Stimulated activated effector memory CD8-positive, alpha-beta T cell treated with anti-CD3 and anti-CD28 coated beads, Interleukin-12 subunit alpha, Interleukin-12 subunit beta, amount 100 ng/mL, for 72 hours (primary cell): ENCODE data around the gene ZNF804B.
A peak's percentile ranks its signal among the peaks of the same experiment; 100 is the strongest.

ENCODE experiments used
- ATAC-seq: fragments of 150-1000 bp; cut with Tn5 transposase; 2 replicates; pipeline ENCODE4 v1.10.0; 2021
- DNase-seq, 2 donors: peaks; one replicate each; pipeline ENCODE4 v3.0.0; 2021 to 2022; ENCODE audit warnings: low spot score in 2 of 2
- H3K27ac Mint-ChIP-seq: one replicate; pipeline ENCODE4 v1.8.0; 2022; ENCODE audit warnings: mild to moderate bottlenecking, mixed read lengths
- H3K36me3 Mint-ChIP-seq: one replicate; pipeline ENCODE4 v1.8.0; 2022; ENCODE audit warnings: mild to moderate bottlenecking, mixed read lengths
- H3K4me1 Mint-ChIP-seq: one replicate; pipeline ENCODE4 v1.8.0; 2022; ENCODE audit warnings: mixed read lengths
- H3K4me3 Mint-ChIP-seq: one replicate; pipeline ENCODE4 v1.8.0; 2022; ENCODE audit warnings: mild to moderate bottlenecking, mixed read lengths
- H3K9me3 Mint-ChIP-seq: one replicate; pipeline ENCODE4 v1.8.0; 2022; ENCODE audit warnings: mixed read lengths

The ZNF804B gene

DNA sequence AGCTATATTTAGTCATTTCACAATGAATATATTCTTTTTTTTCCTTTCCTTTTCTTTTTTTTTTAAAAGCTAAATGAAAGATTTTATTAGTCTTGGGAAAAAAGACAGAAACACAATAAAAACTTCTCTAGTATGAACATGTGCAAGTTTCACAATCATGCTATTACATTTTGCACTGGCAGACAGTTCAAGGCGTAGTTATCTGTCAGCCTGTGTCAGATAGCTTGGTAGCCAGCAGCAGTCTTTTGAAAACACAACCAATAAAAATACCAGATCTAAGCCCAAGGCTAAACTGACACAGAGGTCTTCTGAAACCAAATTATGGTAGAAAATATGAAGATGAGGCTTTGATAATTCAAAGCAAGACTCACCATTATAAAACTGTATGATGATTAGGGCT, 241.8 kb downstream of the ZNF804B start:
- Mint-ChIP-seq H3K36me3 (no peaks in the 10 kb centered on the region), H3K27ac (no peak overlapping the region), H3K4me3 (no peak overlapping the region), H3K4me1 (peaks cover 16% of the 10 kb centered on the region), H3K9me3 (no peaks in the 10 kb centered on the region)
- ATAC-seq (no peak), DNase-seq (no peak)

DNA sequence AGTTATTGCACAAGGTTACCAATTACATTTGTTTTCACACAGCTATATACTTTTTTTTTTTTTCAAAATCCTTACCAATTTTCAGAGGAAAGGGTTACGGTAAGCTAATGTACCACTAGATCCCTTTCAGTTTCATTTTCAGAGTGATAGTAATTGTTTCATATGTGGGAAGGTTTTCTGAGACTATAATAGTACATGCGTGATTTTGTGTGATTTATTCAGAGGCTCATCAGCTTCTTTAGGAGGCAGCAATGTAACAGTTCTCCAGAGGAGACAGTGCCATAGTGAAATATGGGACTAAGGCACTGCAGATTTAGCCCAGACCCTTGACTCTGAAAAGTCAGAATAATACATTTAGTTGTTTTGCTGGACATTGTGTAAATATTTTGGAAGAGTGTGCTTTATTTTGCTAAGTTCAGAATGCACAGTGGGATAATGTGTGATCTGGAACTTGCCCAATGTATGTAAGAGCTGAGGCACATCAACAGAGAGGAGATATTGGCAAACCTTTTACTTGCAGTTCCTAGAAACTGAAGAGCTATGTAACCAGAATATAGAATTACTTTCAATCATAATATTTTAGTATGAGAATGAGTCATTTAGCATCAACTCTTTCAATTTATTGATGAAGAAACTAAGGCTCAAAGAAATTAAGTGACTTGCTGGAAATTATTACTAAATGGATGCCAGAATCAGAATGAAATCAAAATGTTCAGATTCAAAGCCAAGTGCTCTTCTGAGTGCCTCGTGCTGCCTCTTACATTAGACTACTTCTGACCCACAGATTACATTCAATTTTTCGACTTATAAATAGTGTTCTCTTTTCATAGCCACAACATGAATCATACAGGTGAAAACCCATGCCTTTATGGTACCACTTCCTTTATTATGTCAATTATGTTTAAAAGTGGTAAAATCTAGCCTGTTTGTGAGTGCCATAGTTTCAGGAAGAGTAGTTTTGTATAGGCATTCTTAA, 243.8 kb downstream of the ZNF804B start:
- no peak for DNase-seq
- Mint-ChIP-seq H3K36me3 (no peaks in the 10 kb centered on the region), H3K4me1 (peaks cover 16% of the 10 kb centered on the region), H3K4me3 (peak overlapping the region; percentile 52), H3K9me3 (no peaks in the 10 kb centered on the region), H3K27ac (peak overlapping the region; percentile 55)
- ATAC-seq: peak; percentile 84

DNA sequence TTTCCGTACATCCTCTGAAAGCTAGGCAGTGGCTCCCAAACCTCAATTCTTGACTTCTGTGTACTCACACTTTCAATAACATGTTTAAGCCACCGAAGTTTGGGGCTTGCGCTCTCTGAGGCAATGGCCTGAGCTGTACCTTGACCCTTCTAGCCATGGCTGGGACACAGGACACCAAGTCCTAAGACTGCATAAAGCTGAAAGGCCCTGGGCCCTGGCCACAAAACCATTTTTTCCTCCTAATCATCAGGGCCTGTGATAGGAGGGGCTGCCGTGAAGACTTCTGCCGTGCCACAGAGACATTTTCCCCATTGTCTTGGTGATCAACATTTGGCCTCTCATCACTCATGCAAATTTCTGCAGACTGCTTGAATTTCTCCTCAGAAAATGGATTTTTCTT, 252.5 kb downstream of the ZNF804B start:
- H3K27ac Mint-ChIP-seq: no peak overlapping the region
- peaks cover 3% of the 10 kb centered on the region for H3K9me3 Mint-ChIP-seq
- no peaks in the 10 kb centered on the region for H3K4me1 Mint-ChIP-seq
- no peak overlapping the region for H3K4me3 Mint-ChIP-seq
- ATAC-seq: no peak
- H3K36me3 Mint-ChIP-seq: no peaks in the 10 kb centered on the region
- no peak for DNase-seq

DNA sequence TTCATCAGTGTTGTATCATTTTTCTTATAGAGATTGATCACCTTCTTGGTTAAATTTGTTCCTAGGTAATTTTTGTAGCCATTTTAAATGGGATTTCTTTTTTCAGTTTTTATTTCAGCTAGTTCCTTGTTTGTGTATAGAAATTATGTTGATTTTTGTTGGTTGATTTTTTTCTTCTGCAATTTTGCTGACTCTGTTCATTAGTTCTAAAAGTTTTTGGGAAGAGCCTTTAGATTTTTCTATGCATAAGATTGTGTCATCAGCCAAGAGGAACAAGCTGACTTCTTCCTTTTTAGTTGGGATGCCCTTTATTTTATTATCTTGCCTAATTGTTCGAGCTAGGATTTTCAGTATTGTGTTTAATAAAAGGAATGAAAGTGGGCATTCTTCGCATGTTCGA, 258.2 kb downstream of the ZNF804B start:
- H3K36me3 Mint-ChIP-seq: no peaks in the 10 kb centered on the region
- peaks cover 20% of the 10 kb centered on the region for H3K9me3 Mint-ChIP-seq
- H3K27ac Mint-ChIP-seq: no peak overlapping the region
- no peak overlapping the region for H3K4me3 Mint-ChIP-seq
- no peak for DNase-seq
- no peak for ATAC-seq
- H3K4me1 Mint-ChIP-seq: no peaks in the 10 kb centered on the region

DNA sequence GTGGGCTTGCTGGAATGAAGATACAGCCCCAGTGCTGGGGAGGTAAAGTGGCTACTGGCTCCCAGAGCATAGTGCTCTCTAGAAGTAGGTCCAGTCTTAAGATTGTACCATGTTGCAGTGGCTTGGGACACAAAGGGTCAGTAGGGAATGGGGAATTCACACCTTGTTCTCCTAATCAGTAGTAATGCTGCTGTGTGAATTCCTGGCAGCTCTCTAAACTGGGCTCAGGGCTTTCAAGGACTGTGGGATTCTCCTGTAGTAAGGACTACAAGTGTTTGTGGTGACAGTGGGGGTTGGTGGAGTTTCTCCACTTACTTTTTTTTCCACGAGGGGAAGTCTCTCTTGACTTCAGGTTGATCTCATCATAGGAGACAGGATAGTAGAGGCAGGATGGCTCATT, 262.2 kb downstream of the ZNF804B start:
- ATAC-seq: peak; percentile 28

DNA sequence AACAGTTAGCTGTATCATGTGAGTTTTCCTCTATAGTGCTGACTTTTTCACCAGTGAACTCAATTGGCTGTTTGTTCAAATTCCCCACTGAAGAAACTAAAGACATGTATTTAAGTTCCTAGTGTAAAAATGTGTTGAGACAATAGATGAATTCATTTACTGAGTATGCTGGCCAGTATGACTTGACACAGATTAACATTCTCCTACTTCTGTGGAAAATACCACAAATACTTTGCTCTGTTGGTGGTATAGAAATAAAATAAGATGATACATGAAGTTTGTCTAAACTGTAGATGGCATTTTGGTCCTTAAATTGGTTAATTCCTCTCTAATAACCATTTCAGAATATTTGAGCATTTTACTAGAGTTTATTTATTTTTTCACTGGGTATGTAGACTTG, 263.7 kb downstream of the ZNF804B start:
- H3K27ac Mint-ChIP-seq: no peak overlapping the region
- H3K36me3 Mint-ChIP-seq: no peaks in the 10 kb centered on the region
- no peak overlapping the region for H3K4me3 Mint-ChIP-seq
- ATAC-seq (no peak), DNase-seq (no peak)
- H3K9me3 Mint-ChIP-seq: peaks cover 21% of the 10 kb centered on the region
- H3K4me1 Mint-ChIP-seq: no peaks in the 10 kb centered on the region

More for the DNA sequence above, 262.2 kb downstream of the ZNF804B start:
- no peak overlapping the region for H3K4me3 Mint-ChIP-seq
- DNase-seq: no peak
- no peaks in the 10 kb centered on the region for H3K36me3 Mint-ChIP-seq
- H3K4me1 Mint-ChIP-seq: no peaks in the 10 kb centered on the region
- peaks cover 24% of the 10 kb centered on the region for H3K9me3 Mint-ChIP-seq
- no peak overlapping the region for H3K27ac Mint-ChIP-seq

DNA sequence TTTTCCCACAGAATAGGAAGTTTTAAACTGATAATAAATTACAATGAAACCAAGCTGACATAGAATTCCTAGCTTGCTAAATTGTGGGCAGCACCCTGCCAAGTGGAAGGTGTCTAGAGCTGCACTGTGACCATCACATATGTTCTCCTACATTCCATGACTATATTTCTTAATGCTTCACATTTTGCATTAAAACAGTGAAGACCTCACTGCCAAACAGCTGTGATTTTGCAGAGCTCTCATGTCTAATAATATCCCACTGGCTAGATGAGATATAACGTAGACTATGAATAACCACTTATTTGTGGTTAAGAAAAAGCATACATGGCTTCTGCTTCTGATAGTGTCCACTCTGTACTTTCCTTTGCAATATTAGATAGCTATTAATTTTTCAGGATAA, 264.4 kb downstream of the ZNF804B start:
- Mint-ChIP-seq H3K4me1 (no peaks in the 10 kb centered on the region), H3K36me3 (no peaks in the 10 kb centered on the region), H3K9me3 (peaks cover 18% of the 10 kb centered on the region), H3K4me3 (no peak overlapping the region), H3K27ac (no peak overlapping the region)
- no peak for DNase-seq
- no peak for ATAC-seq

DNA sequence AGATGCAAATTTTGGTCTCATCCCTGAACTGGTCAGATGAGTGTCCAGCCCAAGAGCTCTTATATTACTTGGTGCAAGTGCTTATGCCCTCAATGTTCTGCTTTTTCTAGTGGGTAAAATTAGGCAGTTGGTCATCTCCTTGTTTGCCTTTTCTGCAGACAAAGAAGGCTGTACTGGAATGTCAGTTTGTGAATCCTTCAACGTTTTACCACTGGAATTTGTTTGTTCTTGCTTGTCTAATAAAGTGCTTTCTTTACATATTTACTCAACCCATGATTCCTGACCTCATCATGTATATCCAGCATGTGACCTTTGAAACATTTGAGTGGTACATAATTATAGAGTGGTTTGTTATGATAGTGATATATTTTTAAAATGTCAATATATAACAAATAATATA, 268.3 kb downstream of the ZNF804B start:
- ATAC-seq (no peak), DNase-seq (no peak)
- no peak overlapping the region for H3K27ac Mint-ChIP-seq
- H3K4me1 Mint-ChIP-seq: no peaks in the 10 kb centered on the region
- no peak overlapping the region for H3K4me3 Mint-ChIP-seq
- H3K9me3 Mint-ChIP-seq: peaks cover 8% of the 10 kb centered on the region
- H3K36me3 Mint-ChIP-seq: no peaks in the 10 kb centered on the region

DNA sequence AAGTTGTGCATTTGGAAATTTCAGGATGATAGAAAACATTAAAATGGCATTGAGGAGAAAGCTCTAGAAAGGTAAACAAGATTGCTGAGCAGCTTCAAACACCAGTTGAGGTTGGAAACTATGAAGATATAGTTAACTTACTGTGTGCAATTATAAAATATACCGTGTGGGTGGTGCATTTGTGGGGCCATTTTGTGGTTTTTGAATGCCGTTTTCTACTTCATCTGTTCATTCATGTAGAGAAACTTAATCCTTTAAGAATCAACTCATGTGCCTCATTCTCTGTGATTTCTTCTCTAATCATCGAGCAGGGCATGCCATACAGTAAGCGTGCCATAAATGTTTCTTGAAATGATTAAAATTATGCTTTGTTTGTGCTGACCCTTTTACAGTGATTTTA, 268.8 kb downstream of the ZNF804B start:
- no peaks in the 10 kb centered on the region for H3K36me3 Mint-ChIP-seq
- peaks cover 8% of the 10 kb centered on the region for H3K9me3 Mint-ChIP-seq
- no peak for ATAC-seq
- H3K4me1 Mint-ChIP-seq: no peaks in the 10 kb centered on the region
- H3K27ac Mint-ChIP-seq: no peak overlapping the region
- DNase-seq: no peak
- H3K4me3 Mint-ChIP-seq: no peak overlapping the region

DNA sequence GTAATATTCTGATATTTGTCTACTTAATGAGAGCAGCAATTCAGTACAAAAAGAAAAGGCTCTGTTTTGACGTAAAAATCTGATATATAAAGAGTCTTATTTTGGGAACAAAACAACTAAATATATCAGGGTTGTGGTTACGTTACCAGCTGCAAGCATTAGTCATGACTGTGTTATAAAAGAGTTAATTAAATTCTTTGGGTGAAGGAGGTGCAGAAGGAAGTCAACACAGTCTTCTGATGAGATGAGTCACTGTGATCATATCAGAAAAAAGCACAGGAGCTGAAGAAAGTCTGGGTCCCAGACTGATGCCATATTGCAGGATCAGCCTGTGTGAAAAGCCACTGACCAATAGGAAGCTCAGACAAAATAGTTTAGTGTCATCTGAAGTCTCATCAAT, 270.4 kb downstream of the ZNF804B start:
- H3K4me3 Mint-ChIP-seq: no peak overlapping the region
- ATAC-seq: no peak
- H3K36me3 Mint-ChIP-seq: no peaks in the 10 kb centered on the region
- no peak for DNase-seq
- no peaks in the 10 kb centered on the region for H3K4me1 Mint-ChIP-seq
- H3K27ac Mint-ChIP-seq: no peak overlapping the region
- peaks cover 8% of the 10 kb centered on the region for H3K9me3 Mint-ChIP-seq

DNA sequence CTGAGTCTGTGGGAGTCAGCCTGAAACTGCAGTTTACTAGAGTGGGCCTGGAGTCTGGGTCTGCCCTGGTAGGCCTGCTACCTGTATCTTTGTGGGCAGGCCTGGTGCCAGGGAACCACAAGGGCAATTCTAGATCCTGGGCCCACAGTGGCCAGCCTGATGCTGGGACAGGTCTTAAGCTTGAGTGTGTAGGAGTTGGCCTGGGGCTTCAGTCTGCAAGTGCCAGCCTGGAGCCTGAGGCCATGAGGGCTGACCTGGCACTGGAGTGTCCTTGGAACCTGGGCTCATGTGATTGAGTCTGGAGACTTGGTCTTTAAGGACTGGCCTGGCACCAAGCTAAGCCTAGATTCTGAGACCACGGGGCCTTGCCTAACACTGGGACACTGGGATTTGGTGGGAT, 281.7 kb downstream of the ZNF804B start:
- Mint-ChIP-seq H3K27ac (no peak overlapping the region), H3K9me3 (peaks cover 10% of the 10 kb centered on the region), H3K4me1 (no peaks in the 10 kb centered on the region), H3K4me3 (no peak overlapping the region), H3K36me3 (no peaks in the 10 kb centered on the region)
- no peak for DNase-seq
- no peak for ATAC-seq

DNA sequence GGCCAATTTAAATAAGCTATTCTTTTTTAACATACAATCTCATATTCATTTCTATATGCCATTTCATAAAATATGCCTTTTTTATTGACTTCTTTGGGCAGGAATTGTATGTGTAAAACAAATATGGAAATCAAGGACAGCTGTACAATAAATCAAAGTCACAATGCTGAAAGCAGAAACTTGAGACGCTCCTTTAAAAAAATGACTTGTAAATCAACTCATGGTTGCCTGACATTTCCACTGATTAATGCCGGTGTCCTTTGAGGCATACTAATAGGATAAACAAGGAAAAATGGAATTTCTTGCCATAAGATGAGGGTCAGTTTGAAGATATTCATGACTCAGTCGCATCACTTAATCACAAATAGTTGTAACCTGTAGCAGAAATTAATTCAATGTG, 283.4 kb downstream of the ZNF804B start:
- Mint-ChIP-seq H3K27ac (no peak overlapping the region), H3K9me3 (peaks cover 13% of the 10 kb centered on the region), H3K4me1 (no peaks in the 10 kb centered on the region), H3K4me3 (no peak overlapping the region), H3K36me3 (no peaks in the 10 kb centered on the region)
- ATAC-seq (no peak), DNase-seq (no peak)

DNA sequence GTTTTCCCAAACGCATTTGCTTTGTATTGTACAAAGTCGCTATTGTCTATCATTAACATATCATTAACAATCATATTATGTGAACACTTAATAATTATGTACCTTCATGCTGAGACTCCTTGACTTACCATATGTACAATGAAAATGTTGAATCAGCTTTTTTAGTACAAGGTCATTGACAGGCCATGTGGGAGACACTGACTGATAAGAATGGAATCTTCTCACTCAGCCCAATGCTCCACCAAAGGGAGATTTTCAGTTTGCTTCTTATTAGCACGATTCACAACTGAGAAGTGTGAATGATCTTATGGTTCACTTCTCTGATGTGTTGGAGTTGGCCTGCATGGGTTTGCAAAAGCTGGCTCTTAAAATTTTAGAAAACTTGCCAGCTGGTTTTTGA, 289.5 kb downstream of the ZNF804B start:
- H3K9me3 Mint-ChIP-seq: peaks cover 9% of the 10 kb centered on the region
- no peaks in the 10 kb centered on the region for H3K4me1 Mint-ChIP-seq
- H3K27ac Mint-ChIP-seq: no peak overlapping the region
- DNase-seq: no peak
- H3K36me3 Mint-ChIP-seq: no peaks in the 10 kb centered on the region
- ATAC-seq: no peak
- no peak overlapping the region for H3K4me3 Mint-ChIP-seq

DNA sequence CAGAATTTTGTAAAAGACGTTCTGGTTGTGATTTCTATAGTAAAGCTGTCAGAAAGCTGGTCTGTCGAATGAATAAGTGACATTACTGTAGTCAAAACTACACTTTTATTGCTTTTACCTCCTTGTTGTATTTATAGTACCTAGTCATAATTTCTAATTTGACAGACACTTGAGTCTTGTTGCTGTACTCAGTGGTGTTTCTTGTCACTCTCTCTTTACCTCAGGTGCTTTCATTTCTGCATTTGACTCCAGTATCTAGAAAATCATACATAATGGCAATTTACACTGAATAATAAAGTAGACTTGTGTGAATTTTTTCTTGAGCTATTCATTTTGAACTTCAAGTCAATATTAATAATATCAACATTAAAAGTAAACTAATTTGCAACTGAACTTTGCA, 293.6 kb downstream of the ZNF804B start:
- no peaks in the 10 kb centered on the region for H3K4me1 Mint-ChIP-seq
- peaks cover 11% of the 10 kb centered on the region for H3K9me3 Mint-ChIP-seq
- DNase-seq (no peak), ATAC-seq (no peak)
- H3K4me3 Mint-ChIP-seq: no peak overlapping the region
- no peaks in the 10 kb centered on the region for H3K36me3 Mint-ChIP-seq
- no peak overlapping the region for H3K27ac Mint-ChIP-seq

DNA sequence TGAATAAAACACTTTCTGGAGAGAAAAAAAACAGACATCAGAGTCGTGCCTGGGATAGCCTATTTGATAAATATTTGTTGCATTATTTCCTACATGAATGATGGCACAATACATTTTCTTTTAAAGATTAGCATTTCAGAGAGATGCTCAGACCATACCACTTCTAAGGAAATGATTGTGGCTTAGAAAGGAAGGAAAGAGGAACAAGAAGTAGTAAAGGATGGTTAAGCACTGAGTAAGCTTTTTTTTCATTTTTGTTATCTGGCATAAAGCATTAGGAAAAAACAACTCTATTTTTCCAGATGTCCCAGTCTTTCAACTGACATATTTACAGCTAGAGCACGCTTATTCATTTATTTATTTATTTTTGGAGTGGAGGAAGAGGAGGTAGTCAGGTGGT, 294.9 kb downstream of the ZNF804B start:
- no peaks in the 10 kb centered on the region for H3K4me1 Mint-ChIP-seq
- no peak overlapping the region for H3K4me3 Mint-ChIP-seq
- H3K27ac Mint-ChIP-seq: no peak overlapping the region
- ATAC-seq (no peak), DNase-seq (no peak)
- H3K9me3 Mint-ChIP-seq: peaks cover 11% of the 10 kb centered on the region
- H3K36me3 Mint-ChIP-seq: no peaks in the 10 kb centered on the region

DNA sequence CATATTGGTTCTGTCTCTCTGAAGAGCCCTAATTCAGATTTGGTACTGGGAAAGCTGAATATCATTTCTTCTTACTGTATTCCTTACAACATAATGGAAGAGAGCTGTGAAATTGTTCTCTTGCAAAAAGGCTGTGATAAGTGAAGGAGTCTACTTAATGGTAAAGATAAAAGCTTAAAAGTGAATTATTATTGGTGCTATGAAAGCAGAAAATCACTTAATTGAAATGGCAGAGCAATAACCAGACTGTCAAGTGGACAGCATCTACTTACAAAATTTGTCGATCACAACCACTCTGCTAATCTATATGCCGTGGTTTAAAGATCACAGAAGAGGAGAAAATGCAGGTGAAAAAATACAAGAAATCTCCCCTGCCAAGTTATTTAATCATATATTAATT, 300.7 kb downstream of the ZNF804B start:
- no peak for ATAC-seq
- no peaks in the 10 kb centered on the region for H3K4me1 Mint-ChIP-seq
- no peaks in the 10 kb centered on the region for H3K36me3 Mint-ChIP-seq
- H3K9me3 Mint-ChIP-seq: peaks cover 9% of the 10 kb centered on the region
- H3K27ac Mint-ChIP-seq: no peak overlapping the region
- H3K4me3 Mint-ChIP-seq: no peak overlapping the region
- no peak for DNase-seq
